ENCODE measurements around the gene TMEM61.
"Not testable (repeated sequence)": the region's sequence is repeated elsewhere in the genome, so short reads cannot be mapped to it uniquely, and the experiment has no call there.

The TMEM61 gene

GRCh38 chr1:55006931-55007330 lies 26.5 kb downstream of the TMEM61 start:
- DNase-seq: no peak

GRCh38 chr1:55007625-55008024 lies 27.2 kb downstream of the TMEM61 start:
- no peak for DNase-seq

- no peak for DNase-seq
Measured at GRCh38 chr1:55010194-55010886, 29.9 kb downstream of the TMEM61 start.

- no peak for DNase-seq
Measured at GRCh38 chr1:55010887-55011217, 30.4 kb downstream of the TMEM61 start.

- no peak for DNase-seq
Measured at GRCh38 chr1:55012661-55013060, 32.2 kb downstream of the TMEM61 start.

GRCh38 chr1:55015123-55015522 lies 34.7 kb downstream of the TMEM61 start:
- DNase-seq: no peak

GRCh38 chr1:55015731-55016620 lies 35.5 kb downstream of the TMEM61 start:
- DNase-seq: no peak

- no peak for DNase-seq
Measured at GRCh38 chr1:55018395-55018794, 38.0 kb downstream of the TMEM61 start.

- peak; percentile 78 for DNase-seq
Measured at GRCh38 chr1:55021942-55022546, 41.6 kb downstream of the TMEM61 start.

GRCh38 chr1:55024163-55024562 lies 43.7 kb downstream of the TMEM61 start:
- not testable (repeated sequence) for DNase-seq

GRCh38 chr1:55026682-55027081 lies 46.3 kb downstream of the TMEM61 start:
- not testable (repeated sequence) for DNase-seq

- DNase-seq: not testable (repeated sequence)
Measured at GRCh38 chr1:55031098-55031497, 50.7 kb downstream of the TMEM61 start.

- DNase-seq: no peak
Measured at GRCh38 chr1:55033265-55033614, 52.8 kb downstream of the TMEM61 start.

GRCh38 chr1:55034476-55035133 lies 54.2 kb downstream of the TMEM61 start:
- no peak for DNase-seq

GRCh38 chr1:55035904-55036303 lies 55.5 kb downstream of the TMEM61 start:
- no peak for DNase-seq

GRCh38 chr1:55037733-55038551 lies 57.5 kb downstream of the TMEM61 start:
- no peak for DNase-seq

- no peak for DNase-seq
Measured at GRCh38 chr1:55038552-55038838, 58.1 kb downstream of the TMEM61 start.

GRCh38 chr1:55038974-55039341 lies 58.5 kb downstream of the TMEM61 start:
- DNase-seq: no peak

- no peak for DNase-seq
Measured at GRCh38 chr1:55039342-55040082, 59.1 kb downstream of the TMEM61 start, which contains the start of gene PCSK9. TSS of gene PCSK9 (plus strand) at chr1:55039548. CDS start at chr1:55039838, 290 bp downstream.

GRCh38 chr1:55040083-55040932 lies 59.9 kb downstream of the TMEM61 start:
- peak; percentile 27 for DNase-seq

GRCh38 chr1:55040933-55041494 lies 60.6 kb downstream of the TMEM61 start:
- DNase-seq: no peak
